Heart right ventricle (tissue), 16 donors: ENCODE data around the gene MRPL28. TPM values are rescaled to one million over a fixed set of nuclear protein-coding genes. Genes with fewer than 3 reads are reported as not detected.

Source experiments
- ATAC-seq, 8 donors: fragments of 200-7000 bp; cut with Tn5 transposase; one replicate each; pipeline ENCODE4 v1.9.1; 2020; ENCODE audit warnings: mild to moderate bottlenecking in 8 of 8, moderate library complexity in 8 of 8, moderate number of reproducible peaks in 1 of 8
- DNase-seq, 2 donors: peaks; one replicate each; pipeline ENCODE4 v3.0.0-alpha.2; 2020
- H3K27ac ChIP-seq, 10 donors: fragments of 200-600 bp; sonication (generic) in 2 of 10; one replicate each; pipeline versions ENCODE4 v1.5.0 to v1.8.0; 2020 to 2022; ENCODE audit warnings: mild to moderate bottlenecking in 3 of 10
- H3K27me3 ChIP-seq, 7 donors: fragments of 200-600 bp; one replicate each; pipeline ENCODE4 v1.8.0; 2021 to 2022; ENCODE audit warnings: mild to moderate bottlenecking in 2 of 7
- H3K36me3 ChIP-seq, 9 donors: fragments of 200-600 bp; sonication (generic) in 1 of 9; one replicate each; pipeline versions ENCODE4 v1.5.0 to v1.8.0; 2020 to 2022; ENCODE audit warnings: mild to moderate bottlenecking in 2 of 9
- H3K4me1 ChIP-seq, 9 donors: fragments of 200-600 bp; sonication (generic) in 1 of 9; one replicate each; pipeline versions ENCODE4 v1.5.0 to v1.8.0; 2020 to 2022; ENCODE audit warnings: mild to moderate bottlenecking in 4 of 9
- H3K4me3 ChIP-seq, 10 donors: fragments of 200-600 bp; sonication (generic) in 2 of 10; one replicate each; pipeline versions ENCODE4 v1.5.0 to v1.8.0; 2020 to 2022; ENCODE audit warnings: mild to moderate bottlenecking in 7 of 10, moderate library complexity in 2 of 10
- H3K9me3 ChIP-seq, 11 donors: fragments of 200-600 bp in 10 of 11; sonication (generic) in 2 of 11; one replicate each; pipeline versions ENCODE4 v1.5.0 to v1.8.0; 2013 to 2022; ENCODE audit warnings: mild to moderate bottlenecking in 2 of 11, control low read depth in 1 of 11, moderate library complexity in 1 of 11
- WGBS, 2 donors: extraction: QIAGEN DNeasy Blood & Tissue Kit; methylation state at CpG; one replicate each; pipeline ENCODE4 v1.1.7; 2013; ENCODE audit warnings: inconsistent platforms in 1 of 2; 5-methylcytosine and 5-hydroxymethylcytosine counted together
- intact Hi-C, 10 donors: fragments of 100-400 bp; cut with DNase I; formaldehyde crosslinking; loops; one replicate each; pipeline versions ENCODE4 v1.11.1 to v1.14.2; 2022
- polyA plus RNA-seq, 2 donors: library from polyadenylated mRNA; stranded (reverse); fragments of 200-250 nt; gene quantifications; one replicate each; pipeline ENCODE4 v1.2.3, GENCODE V29; 2013
- total RNA-seq, 10 donors: library from RNA; stranded (reverse); fragmentation: NEBNext Ultra II Directional in 3 of 10; extraction: Animal tissue kit (Norgen Biotek cat#: 25700) in 3 of 10; gene quantifications; one replicate each; pipeline versions ENCODE4 v1.2.1 to v1.2.4, GENCODE V29; 2021 to 2023
- TF ChIP-seq, protein P1 (sequence below), 9 donors: fragments of 200-600 bp; sonication (generic) in 2 of 9; IDR thresholded peaks; one replicate each; pipeline versions ENCODE4 v1.5.0 to v1.8.0; 2021 to 2022; ENCODE audit warnings: antibody characterized with exemption in 9 of 9, mild to moderate bottlenecking in 5 of 9, moderate library complexity in 1 of 9
- donor health status: Arrhythmogenic right ventricular cardiomyopathy.
- donor health status: ischemic (EF 13 %, LVEDD 7.1; RV severe dilation, severe dysfunction).
- donor health status: healthy with polysubstance abuse.
- donor health status: DM: no; HTN: yes; CAD: no.
- donor health status: DM: no; HTN: no; CAD: no.
- donor health status: ischemic (EF 25% LVEDD 6.9; RV normal size, moderate dysfunction).
- donor health status: ischemic (EF 25% LVEDD 5.7; RV mildly dilated, moderate dysfunction).
- donor health status: healthy.
- donor health status: DM: yes; HTN: yes; CAD: no.
- donor health status: Ischemic cardiomyopathy.
- donor health status: ischemic (EF 35%, LVEDD 5.7; RV mildly dilated, moderate dysfunction).
- donor health status: nonischemic (EF 11% LVEDD 7.7; RV severe dilation, severe dysfunction).
- donor health status: DM: yes; HTN: yes; CAD: no.
- donor health status: PGD.
- donor health status: ischemic (EF 29% LVEDD 5.4; RV normal size, mild dysfunction).
- donor health status: nonischemic (EF 23%, LVEDD 6.1; RV moderate dilation, normal function).

MRPL28 gene
- total and polyA plus RNA-seq, 12 donors = 64.9 to 169 (median 75.8) TPM

- Histone ChIP-seq H3K27me3 (no peaks in the 10 kb centered on the region), H3K27ac (no peak overlapping the region), H3K4me3 (no peak overlapping the region), H3K4me1 (peaks cover 1 to 38% (median 31%) of the 10 kb centered on the region in 9 donors), H3K9me3 (no peaks in the 10 kb centered on the region), H3K36me3 (peaks cover 0 to 21% (median 0%) of the 10 kb centered on the region in 9 donors)
- intact Hi-C loops = no loop called here
- no peak for DNase-seq
- WGBS, 2 donors = 91 to 92% methylated on average over 13 of the region's 13 CpGs
- no peak for ATAC-seq
- TF ChIP-seq, protein P1, sequence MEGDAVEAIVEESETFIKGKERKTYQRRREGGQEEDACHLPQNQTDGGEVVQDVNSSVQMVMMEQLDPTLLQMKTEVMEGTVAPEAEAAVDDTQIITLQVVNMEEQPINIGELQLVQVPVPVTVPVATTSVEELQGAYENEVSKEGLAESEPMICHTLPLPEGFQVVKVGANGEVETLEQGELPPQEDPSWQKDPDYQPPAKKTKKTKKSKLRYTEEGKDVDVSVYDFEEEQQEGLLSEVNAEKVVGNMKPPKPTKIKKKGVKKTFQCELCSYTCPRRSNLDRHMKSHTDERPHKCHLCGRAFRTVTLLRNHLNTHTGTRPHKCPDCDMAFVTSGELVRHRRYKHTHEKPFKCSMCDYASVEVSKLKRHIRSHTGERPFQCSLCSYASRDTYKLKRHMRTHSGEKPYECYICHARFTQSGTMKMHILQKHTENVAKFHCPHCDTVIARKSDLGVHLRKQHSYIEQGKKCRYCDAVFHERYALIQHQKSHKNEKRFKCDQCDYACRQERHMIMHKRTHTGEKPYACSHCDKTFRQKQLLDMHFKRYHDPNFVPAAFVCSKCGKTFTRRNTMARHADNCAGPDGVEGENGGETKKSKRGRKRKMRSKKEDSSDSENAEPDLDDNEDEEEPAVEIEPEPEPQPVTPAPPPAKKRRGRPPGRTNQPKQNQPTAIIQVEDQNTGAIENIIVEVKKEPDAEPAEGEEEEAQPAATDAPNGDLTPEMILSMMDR (IDR thresholded peaks at IDR 0.05) = no peak
These were observed 47.7 kb downstream of the MRPL28 start for GRCh38 chr16:322476-323143.

DNA sequence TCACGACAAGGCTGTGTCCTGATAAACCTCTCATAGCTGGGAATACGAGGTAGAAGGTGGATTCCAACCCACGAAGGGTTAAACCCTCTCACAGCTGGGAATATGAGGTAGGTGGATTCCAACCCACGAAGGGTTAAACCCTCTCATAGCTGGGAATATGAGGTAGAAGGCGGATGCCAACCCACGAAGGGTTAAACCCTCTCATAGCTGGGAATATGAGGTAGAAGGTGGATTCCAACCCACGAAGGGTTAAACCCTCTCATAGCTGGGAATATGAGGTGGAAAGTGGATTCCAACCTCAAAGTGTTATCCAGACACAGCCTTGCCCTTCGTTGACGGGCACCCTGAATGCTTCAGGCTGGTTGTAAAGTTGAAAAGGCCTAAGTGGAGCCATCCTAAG lies 48.8 kb downstream of the MRPL28 start:
- intact Hi-C loops = no loop called here
- WGBS, 2 donors = 75 to 78% methylated on average over 9 of the region's 9 CpGs
- no peak overlapping the region for H3K4me3 ChIP-seq
- TF ChIP-seq, protein P1 (IDR thresholded peaks at IDR 0.05) = no peak
- peaks cover 0 to 27% (median 20%) of the 10 kb centered on the region in 9 donors for H3K4me1 ChIP-seq
- H3K9me3 ChIP-seq = no peaks in the 10 kb centered on the region
- H3K27me3 ChIP-seq = no peaks in the 10 kb centered on the region
- H3K27ac ChIP-seq = no peak overlapping the region
- peaks cover 0 to 21% (median 0%) of the 10 kb centered on the region in 9 donors for H3K36me3 ChIP-seq
- DNase-seq = no peak
- no peak for ATAC-seq

DNA sequence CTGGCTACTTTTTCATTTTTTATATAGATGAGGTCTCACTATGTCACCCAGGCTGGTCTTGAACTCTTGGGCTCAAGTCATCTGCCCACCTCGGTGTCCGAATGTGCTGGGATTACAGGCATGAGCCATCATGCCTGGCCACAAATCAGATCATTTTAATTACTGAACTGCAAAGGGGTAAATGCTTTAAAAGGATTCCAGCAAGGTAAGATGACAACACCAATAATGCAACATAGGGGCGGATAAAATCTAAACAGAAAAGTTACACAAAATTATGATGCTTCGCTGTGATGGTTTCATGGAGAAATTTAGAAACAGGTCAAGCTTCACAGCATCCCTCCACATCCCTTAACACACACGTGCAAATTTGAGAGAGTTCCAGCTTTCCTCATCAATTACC lies 50.1 kb downstream of the MRPL28 start:
- no peak overlapping the region for H3K27ac ChIP-seq
- DNase-seq (no peak), ATAC-seq (no peak)
- H3K4me1 ChIP-seq = peaks cover 0 to 14% (median 11%) of the 10 kb centered on the region in 9 donors
- H3K9me3 ChIP-seq = no peaks in the 10 kb centered on the region
- TF ChIP-seq, protein P1 (IDR thresholded peaks at IDR 0.05) = no peak
- H3K4me3 ChIP-seq = no peak overlapping the region
- no peaks in the 10 kb centered on the region for H3K27me3 ChIP-seq
- intact Hi-C loops = no loop called here
- H3K36me3 ChIP-seq = peaks cover 0 to 21% (median 0%) of the 10 kb centered on the region in 9 donors
- WGBS, 2 donors = 94 to 97% methylated on average over 5 of the region's 5 CpGs

GRCh38 chr16:318628-319027 lies 51.7 kb downstream of the MRPL28 start:
- DNase-seq = no peak
- intact Hi-C loops = no loop called here

More at GRCh38 chr16:318628-319027, 51.7 kb downstream of the MRPL28 start:
- Histone ChIP-seq H3K9me3 (no peaks in the 10 kb centered on the region), H3K4me1 (no peaks in the 10 kb centered on the region), H3K27ac (no peak overlapping the region), H3K36me3 (peaks cover 0 to 34% (median 6%) of the 10 kb centered on the region in 9 donors), H3K27me3 (no peaks in the 10 kb centered on the region), H3K4me3 (no peak overlapping the region)
- no peak for ATAC-seq
- TF ChIP-seq, protein P1 (IDR thresholded peaks at IDR 0.05) = no peak
- 86 to 94% methylated on average over 22 of the region's 22 CpGs for WGBS, 2 donors
